Measurements from ENCODE around the gene NTSR1.

Gene NTSR1

DNA sequence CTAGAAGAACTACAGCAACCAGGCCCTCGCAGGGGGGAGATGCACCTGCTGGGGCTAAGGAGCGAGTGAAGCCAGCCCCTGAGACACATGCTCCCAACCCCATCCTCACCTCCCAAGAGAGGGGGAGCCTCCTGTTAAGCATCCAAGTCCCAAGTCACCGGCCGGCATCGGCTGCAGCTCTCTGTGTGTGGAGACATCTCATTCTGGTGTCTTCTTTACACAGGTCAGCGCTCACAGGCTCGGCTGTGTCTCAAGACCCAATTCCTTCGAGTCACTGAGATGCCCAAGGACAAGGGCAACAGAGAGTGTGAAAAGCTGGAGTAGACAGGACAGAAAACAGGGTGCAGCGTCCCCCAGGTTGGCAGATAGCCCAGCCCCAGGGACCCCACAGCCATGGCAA is 66.6 kb downstream of the NTSR1 start:
- no peak overlapping the region for H3K27ac ChIP-seq
- TF ChIP-seq ZFX (IDR thresholded peaks at IDR 0.05): no peak
- TF ChIP-seq, protein P1, sequence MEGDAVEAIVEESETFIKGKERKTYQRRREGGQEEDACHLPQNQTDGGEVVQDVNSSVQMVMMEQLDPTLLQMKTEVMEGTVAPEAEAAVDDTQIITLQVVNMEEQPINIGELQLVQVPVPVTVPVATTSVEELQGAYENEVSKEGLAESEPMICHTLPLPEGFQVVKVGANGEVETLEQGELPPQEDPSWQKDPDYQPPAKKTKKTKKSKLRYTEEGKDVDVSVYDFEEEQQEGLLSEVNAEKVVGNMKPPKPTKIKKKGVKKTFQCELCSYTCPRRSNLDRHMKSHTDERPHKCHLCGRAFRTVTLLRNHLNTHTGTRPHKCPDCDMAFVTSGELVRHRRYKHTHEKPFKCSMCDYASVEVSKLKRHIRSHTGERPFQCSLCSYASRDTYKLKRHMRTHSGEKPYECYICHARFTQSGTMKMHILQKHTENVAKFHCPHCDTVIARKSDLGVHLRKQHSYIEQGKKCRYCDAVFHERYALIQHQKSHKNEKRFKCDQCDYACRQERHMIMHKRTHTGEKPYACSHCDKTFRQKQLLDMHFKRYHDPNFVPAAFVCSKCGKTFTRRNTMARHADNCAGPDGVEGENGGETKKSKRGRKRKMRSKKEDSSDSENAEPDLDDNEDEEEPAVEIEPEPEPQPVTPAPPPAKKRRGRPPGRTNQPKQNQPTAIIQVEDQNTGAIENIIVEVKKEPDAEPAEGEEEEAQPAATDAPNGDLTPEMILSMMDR (conservative IDR thresholded peaks at IDR 0.05): no peak

DNA sequence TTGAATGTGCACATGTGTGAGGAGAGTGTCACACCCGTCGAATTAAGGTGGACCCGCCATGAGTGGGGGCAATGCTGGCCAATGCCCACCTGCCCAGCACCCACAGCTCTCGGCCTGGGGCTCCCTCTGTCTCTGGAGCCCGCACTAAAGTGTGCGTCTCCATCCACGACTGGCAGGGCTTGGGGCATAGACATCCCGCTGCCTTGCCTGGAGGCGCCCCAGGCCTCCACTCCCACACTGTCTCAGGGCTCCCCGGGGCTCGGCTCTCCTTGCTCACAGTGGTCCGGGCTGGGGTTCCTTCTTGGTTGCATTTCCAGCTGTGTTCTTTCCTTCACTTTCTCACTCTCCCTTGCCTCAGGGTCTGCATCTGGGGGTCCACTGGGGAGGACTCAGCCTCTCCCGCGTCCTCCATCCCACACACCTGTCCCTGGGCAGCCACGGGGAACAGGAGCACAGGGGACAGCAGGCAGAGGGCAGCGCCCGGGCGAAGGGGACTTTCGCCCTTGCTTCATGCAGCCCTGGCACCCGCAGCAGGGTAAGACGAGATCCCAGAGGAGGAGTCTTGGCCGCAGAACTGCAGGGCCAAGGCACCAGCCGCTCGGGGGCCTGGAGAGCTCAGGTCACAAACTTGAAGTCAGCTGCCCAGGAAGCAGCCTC is 67.5 kb downstream of the NTSR1 start:
- TF ChIP-seq, protein P1 (conservative IDR thresholded peaks at IDR 0.05): no peak
- TF ChIP-seq ZFX (IDR thresholded peaks at IDR 0.05): no peak
- H3K27ac ChIP-seq: peak overlapping the region; percentile 94

DNA sequence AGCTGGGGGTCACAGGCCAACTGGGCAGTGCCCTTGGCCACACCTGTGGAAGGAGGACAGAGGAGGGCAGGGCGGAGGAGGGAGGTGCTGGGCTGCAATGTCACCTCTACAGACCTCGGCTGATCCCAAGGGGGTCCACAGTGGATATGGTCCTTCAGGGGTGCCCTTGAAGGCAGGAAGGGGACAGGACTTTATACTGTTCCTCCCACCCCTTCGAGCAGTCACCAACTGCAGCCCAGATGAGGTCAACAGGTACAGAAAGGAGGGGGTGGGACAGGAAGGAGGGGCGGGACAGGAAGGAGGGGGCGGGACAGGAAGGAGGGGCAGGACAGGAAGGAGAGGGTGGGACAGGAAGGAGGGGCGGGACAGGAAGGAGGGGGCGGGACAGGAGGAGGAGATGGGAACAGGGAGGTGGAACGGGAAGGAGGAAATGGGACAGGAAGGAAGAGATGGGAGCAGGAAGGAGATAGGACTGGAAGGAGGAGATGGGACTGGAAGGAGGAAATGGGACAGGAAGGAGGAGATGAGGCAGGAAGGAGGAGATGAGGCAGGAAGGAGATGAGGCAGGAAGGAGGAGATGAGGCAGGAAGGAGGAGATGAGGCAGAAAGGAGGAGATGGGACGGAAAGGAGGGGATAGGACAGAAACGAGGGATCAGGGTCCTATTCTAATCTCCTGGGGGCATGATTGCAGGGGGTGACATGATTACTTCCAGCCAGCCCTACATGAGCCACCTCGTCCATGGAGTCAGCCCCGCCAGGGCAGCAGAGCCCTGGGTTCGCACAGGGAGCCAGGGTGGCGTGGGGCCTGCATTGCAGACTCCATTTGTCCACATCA is 68.3 kb downstream of the NTSR1 start:
- TF ChIP-seq, protein P1 (conservative IDR thresholded peaks at IDR 0.05): no peak
- no peak for TF ChIP-seq ZFX (IDR thresholded peaks at IDR 0.05)
- H3K27ac ChIP-seq: peak overlapping the region; percentile 94

DNA sequence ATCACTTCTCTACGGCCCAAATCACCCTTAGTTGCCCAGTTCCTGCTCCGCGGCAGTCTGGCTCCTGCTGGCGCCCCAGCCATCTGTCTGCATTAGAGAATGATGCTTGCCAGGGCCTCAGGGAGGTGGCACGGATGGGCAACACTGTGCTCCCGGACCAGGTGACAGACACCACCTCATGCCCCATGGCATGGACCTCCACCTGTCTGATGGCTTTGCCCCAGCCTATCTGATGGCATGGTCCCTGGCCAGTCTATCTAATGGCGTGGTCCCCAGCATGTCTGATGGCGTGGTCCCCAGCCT is 68.8 kb downstream of the NTSR1 start:
- TF ChIP-seq, protein P1 (conservative IDR thresholded peaks at IDR 0.05): no peak
- TF ChIP-seq ZFX (IDR thresholded peaks at IDR 0.05): no peak

DNA sequence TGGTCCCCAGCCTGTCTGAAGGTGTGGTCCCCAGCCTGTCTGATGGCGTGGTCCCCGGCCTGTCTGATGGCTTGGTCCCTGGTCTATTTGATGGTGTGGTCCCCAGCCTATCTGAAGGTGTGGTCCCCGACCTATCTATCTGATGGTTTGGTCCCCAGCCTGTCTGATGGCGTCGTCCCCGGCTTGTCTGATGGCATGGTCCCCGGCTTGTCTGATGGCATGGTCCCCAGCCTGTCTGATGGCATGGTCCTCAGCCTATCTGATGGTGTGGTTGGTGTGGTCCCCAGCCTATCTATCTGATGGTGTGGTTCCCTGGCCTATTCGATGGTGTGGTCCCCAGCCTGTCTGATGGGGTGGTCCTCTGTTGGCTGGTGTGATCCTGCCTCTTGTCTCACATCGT is 69.4 kb downstream of the NTSR1 start:
- H3K27ac ChIP-seq: no peak overlapping the region
- TF ChIP-seq, protein P1 (conservative IDR thresholded peaks at IDR 0.05): no peak
- no peak for TF ChIP-seq ZFX (IDR thresholded peaks at IDR 0.05)

More for the DNA sequence above, 68.8 kb downstream of the NTSR1 start:
- peak overlapping the region; percentile 94 for H3K27ac ChIP-seq

DNA sequence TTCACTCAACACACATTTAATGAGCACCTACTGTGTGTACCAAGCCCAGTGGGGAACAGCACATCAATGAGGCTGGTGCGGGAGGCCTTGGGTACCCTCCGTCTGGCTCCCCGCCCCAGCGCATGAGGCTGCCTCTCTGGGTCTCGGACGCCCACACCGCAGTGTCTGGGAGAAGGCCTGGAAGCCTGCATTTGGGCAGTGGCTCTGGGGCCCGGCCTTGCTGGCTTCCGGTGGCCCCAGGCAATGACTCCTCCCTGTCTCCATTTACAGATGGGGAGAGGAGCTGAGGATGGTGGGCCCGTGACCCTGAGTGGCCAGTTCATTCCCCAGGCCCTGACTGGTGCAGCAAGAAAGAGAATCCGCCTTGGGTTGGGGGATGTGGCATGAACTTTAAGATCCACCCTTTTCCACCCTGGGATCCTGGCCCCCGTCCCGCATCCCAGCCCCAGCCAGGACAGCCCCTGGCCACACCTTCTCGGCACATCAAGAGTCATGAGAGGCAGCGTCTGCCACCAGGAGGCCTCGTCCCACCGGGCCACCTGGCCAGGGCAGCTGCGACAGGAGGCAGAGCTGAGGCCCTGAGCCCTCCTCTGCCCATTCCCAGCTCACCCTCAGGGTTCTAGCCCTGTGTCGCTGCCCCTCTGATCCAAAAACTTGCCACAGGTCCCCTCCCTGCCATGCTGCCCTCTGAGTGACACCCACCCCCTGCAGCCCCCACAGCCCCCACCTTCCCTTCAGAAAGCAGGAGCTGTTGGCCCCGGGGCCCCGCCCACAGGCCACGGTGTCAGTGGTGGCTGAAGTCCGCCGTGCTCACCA is 70.2 kb downstream of the NTSR1 start:
- TF ChIP-seq, protein P1 (conservative IDR thresholded peaks at IDR 0.05): no peak
- H3K27ac ChIP-seq: no peak overlapping the region

DNA sequence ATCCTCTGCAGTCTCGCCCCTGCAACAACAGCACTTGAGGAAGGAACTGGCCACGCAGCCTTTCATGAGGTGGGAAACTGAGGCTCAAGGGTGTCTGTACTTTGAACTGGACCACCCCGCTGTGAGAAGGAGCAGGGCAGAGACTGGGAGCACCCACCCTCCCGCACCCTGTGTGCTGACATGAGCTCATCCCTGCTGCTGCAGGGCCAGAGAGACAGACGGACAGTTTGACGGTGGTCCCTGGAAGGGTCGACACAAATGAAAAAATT is 70.7 kb downstream of the NTSR1 start:
- TF ChIP-seq, protein P1 (conservative IDR thresholded peaks at IDR 0.05): no peak
- no peak for TF ChIP-seq ZFX (IDR thresholded peaks at IDR 0.05)
- H3K27ac ChIP-seq: no peak overlapping the region

Measured in C4-2B (cell line).